Stimulated activated CD8-positive, alpha-beta memory T cell treated with anti-CD3 and anti-CD28 coated beads, Interleukin-12 subunit alpha, Interleukin-12 subunit beta, amount 100 ng/mL, for 1 hour (primary cell): ENCODE data around the gene FBXL3.
"Not testable (repeated sequence)": the region's sequence is repeated elsewhere in the genome, so short reads cannot be mapped to it uniquely, and the experiment has no call there.

Source experiments
- DNase-seq: peaks from one replicate; pipeline ENCODE4 v3.0.0-alpha.2; 2020; ENCODE audit warnings: low read depth

The FBXL3 gene

GRCh38 chr13:77026255-77026860 is 601 bp downstream of the FBXL3 start:
- peak; percentile 54 for DNase-seq

DNA sequence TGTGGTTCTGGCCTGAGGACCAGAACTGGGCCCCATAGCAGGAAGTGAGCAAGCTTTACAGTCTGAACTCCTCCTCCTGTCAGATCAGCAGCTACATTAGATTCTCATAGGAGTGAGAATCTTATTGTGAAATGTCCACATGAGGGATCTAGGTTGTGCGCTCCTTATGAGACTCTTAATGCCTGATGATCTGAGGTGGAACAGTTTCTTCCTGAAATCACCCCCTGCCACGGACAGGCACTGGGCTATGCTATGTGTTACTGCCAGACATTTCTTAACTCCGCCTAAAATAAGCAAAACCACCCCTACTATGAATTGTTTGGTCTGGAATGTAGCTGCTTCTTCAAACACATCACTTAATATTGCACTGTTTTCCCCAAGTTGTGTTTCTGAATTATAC is 4.6 kb downstream of the FBXL3 start:
- DNase-seq: no peak

GRCh38 chr13:77019756-77020155 is 7.2 kb downstream of the FBXL3 start:
- DNase-seq: no peak

DNA sequence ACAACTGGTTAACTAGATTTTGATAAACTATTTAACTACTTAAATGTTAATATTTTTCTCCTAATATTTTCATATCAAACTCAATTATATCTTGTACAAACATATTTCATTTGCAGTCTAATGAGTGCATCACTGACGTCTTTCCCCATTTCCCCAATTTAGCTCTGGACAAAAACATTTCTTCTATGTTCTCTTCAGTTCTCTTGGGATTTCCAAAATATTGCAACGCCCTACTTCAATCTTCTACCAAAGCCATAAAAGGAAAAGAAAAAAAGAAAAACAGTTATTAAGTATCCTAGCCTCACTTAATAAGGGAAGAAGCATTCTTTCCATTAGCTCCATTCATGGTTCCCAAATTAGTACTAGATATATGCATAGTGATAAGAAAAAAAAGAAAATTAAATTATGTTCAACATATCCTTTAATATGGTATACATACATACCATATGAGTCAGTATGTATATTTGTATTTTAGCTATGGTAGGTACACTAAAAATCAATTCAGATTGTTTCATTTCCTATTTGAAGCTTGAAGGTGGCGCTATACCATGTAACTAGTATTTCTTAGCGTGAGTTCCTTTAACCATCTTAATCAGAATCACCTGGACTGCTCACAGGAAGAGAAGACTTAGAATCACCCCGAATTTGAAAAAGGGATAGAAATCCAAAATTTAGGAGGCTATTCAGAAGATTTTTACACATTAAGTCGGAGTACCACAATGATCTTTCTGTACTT is 9.9 kb downstream of the FBXL3 start:
- DNase-seq: no peak

DNA sequence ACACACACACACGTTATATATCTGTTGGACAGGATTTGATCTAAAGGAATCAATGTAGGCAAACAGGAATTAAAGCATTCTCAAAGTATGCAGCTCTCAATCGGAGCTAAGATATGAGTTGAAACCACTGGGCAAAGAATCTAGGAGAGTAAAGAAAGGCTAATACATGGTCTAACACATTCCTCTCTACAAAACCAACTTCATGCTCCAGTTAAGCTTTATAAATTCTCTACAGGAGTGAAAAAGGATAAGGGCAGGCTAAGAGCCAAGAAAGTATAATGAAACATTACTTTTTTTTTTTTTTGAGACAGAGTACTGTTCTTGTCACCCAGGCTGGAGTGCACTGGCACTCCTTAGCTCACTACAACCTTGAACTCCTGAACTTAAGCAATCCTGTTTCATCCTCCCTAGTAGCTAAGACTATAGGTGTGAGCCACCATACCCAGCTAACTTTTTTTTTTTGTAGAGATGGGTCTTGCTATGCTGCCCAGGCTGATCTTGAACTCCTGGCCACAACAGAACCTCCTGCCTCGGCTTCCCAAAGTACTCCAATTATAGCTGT is 10.6 kb downstream of the FBXL3 start:
- no peak for DNase-seq

- DNase-seq: no peak
Measured at GRCh38 chr13:77014906-77015685, 11.9 kb downstream of the FBXL3 start.

GRCh38 chr13:77013853-77014542 is 13.0 kb downstream of the FBXL3 start:
- no peak for DNase-seq

GRCh38 chr13:77009719-77010118 is 17.2 kb downstream of the FBXL3 start:
- DNase-seq: not testable (repeated sequence)

GRCh38 chr13:77009011-77009410 is 17.9 kb downstream of the FBXL3 start:
- no peak for DNase-seq

- not testable (repeated sequence) for DNase-seq
Measured at GRCh38 chr13:77008337-77008736, 18.6 kb downstream of the FBXL3 start.

GRCh38 chr13:77002590-77003190 is 24.3 kb downstream of the FBXL3 start:
- no peak for DNase-seq

GRCh38 chr13:77001963-77002587 is 24.9 kb downstream of the FBXL3 start:
- no peak for DNase-seq

- no peak for DNase-seq
Measured at GRCh38 chr13:77001540-77001939, 25.4 kb downstream of the FBXL3 start.

GRCh38 chr13:77000475-77000874 is 26.5 kb downstream of the FBXL3 start:
- DNase-seq: no peak

GRCh38 chr13:76994281-76994680 is 32.7 kb downstream of the FBXL3 start:
- no peak for DNase-seq

DNA sequence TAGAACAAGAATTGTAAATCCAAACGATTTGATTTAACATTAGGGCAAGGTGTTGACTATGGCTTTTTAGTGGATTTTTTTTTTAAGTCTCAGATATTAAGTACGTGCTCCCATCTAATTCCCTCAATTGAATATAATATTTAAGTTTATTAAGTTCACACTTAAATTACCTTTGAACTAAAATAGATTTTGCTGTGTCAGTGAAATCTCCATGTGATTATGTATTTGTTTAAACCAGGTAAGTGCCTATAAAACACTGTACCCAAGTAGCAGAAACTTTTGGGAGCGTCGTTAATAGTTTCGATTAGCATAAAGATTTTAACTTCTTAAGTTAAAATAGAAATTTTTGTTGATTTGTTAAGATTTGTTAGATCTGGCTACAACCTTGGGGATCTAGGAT is 33.5 kb downstream of the FBXL3 start:
- no peak for DNase-seq

DNA sequence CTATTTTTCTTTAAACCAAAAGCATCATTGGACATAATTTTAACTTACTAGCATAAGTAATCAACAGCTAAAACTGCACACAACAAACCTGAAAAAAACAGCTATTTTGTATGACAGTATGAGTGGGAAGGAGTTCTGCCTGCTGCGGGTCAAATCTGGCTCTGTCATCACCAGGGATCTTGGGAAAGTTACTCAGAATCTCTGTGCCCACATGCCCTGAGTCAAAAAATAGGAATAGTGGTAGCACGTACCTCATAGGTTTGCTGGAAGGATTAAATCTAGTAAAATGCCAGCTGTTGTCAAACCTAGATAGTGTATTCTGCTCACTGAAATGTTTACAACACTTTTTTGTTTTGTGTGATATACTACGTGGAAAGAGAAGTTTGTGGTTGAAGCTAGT is 33.9 kb downstream of the FBXL3 start:
- DNase-seq: no peak

- no peak for DNase-seq
Measured at GRCh38 chr13:76992548-76993001, 34.4 kb downstream of the FBXL3 start.

GRCh38 chr13:76991796-76992547 is 35.0 kb downstream of the FBXL3 start, which contains the start of gene CLN5:
CLN5 (plus strand) TSS chr13:76992081; CDS start chr13:76992099, 18 bp downstream.
- peak; percentile 88 for DNase-seq

- peak; percentile 60 for DNase-seq
Measured at GRCh38 chr13:76991432-76991795, 35.5 kb downstream of the FBXL3 start.
